SK-N-SH (cell line): Measurements from ENCODE around the gene INSYN2B.

Experiments
- CTCF ChIP-seq: fragments of 200-600 bp; sonication (generic); IDR thresholded peaks from 2 replicates; pipeline ENCODE4 v1.6.1; 2017; ENCODE audit warnings: antibody characterized with exemption, mild to moderate bottlenecking, moderate library complexity
- EP300 ChIP-seq, 2 experiments: IDR thresholded peaks; 2 replicates each; pipeline versions ENCODE4 v1.4.0 to v1.6.1; 2012; ENCODE audit warnings: borderline replicate concordance in 1 of 2, low read depth in 1 of 2, low read length in 1 of 2
- MAX ChIP-seq: IDR thresholded peaks from 2 replicates; pipeline ENCODE4 v1.4.0; 2012; ENCODE audit warnings: low read depth
- POLR2AphosphoS5 ChIP-seq: IDR thresholded peaks from 2 replicates; pipeline ENCODE4 v1.6.1; 2012; ENCODE audit warnings: low read depth, low read length
- YY1 ChIP-seq: IDR thresholded peaks from 2 replicates; pipeline ENCODE4 v1.4.0; 2012; ENCODE audit warnings: low read depth, mild to moderate bottlenecking

- TF ChIP-seq CTCF (no peak), MAX (no peak), POLR2AphosphoS5 (no peak), YY1 (no peak), EP300 (IDR thresholded peaks at IDR 0.05; ENCODE audit: borderline replicate concordance in 1 of 2, low read depth in 1 of 2, low read length in 1 of 2) (no peak)
These were observed 6.0 kb downstream of the INSYN2B start for GRCh38 chr5:169974121-169974770.
